GM19452 (cell line): ENCODE measurements around the gene DLGAP3.
"Not testable (repeated sequence)": the region's sequence is repeated elsewhere in the genome, so short reads cannot be mapped to it uniquely, and the experiment has no call there.

Experiments
- ATAC-seq: cut with Tn5 transposase; IDR thresholded peaks from one replicate; pipeline ENCODE4 v1.9.1; 2021; ENCODE audit not compliant: unreplicated experiment

DLGAP3 gene

GRCh38 chr1:34929497-34929852 lies at the start of gene DLGAP3:
Gene DLGAP3 (minus strand): TSS chr1:34929650. CDS start chr1:34905383, 24,267 bp downstream.
- ATAC-seq: no peak

DNA sequence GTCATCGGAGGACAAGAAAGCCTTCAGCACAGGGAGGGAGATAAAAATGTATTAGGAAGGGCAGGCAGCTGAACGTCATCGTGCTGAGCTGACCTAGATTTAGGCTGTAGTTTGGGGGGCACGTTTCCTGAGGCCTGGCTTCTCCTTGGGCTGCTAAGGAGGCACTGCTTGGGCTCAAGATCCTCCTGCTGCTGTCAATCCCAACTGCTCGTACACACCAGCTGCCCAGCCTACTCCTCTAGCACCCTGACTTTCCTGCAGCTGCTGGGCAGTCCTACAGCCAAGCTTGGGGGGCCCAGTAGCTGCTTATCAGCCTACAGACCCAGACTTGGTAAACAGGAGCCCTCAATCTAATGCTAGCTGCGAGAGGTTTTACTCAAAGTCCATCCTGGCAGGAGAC lies 49.5 kb upstream of the DLGAP3 start:
- no peak for ATAC-seq

DNA sequence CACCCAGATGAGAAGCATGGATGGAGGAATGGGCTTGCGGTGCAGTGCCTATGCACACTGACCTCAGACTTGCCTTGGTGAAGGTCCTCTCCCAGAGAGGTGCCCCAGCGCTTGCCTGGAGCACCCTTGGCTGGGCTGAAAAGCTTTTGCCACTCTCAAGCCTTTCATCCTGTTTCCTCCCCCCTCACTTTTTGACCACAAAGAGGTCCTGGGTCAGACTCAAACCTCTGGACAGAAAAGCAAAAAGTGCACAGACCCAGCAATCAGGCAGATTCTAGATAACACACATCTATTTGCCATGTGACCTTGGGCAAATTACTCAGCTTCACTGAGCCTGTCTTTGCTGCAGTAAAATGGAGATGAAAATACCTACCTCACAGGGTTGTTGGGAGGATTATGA lies 48.4 kb upstream of the DLGAP3 start:
- ATAC-seq: no peak

DNA sequence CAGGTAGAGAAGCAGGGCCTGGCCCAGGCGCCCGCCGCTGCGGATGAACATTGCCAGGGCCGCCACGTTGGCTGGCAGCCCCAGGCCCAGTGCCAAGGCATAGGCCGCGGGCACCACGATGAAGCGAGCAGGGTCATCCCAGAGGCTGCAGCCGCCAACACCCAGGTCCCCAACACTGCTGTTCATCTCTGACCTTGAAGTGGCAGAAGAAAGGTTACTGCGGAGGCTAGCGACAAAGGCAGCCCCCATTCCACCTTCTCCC lies 47.7 kb upstream of the DLGAP3 start:
- no peak for ATAC-seq

- ATAC-seq: no peak
Measured at GRCh38 chr1:34976384-34977209, 47.1 kb upstream of the DLGAP3 start.

GRCh38 chr1:34975771-34976170 lies 46.3 kb upstream of the DLGAP3 start:
- ATAC-seq: no peak

GRCh38 chr1:34975338-34975737 lies 45.9 kb upstream of the DLGAP3 start:
- ATAC-seq: no peak

DNA sequence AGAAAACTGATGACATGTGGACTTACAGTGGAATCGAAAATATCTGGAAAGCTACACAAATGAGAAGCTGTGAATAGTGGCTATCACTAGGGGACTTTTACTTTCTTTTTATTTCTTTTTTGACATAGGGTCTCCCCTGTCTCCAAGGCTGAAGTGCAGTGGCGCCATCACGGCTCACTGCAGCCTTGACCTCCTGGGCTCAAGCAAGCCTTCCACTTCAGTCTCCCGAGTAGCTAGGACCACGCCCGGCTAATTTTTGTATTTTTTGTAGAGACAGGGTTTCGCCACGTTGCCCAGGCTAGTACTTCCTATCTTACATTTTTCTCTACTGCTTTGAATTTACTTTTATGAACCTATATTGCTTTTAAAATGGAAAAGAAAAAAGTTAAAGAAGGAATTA lies 45.2 kb upstream of the DLGAP3 start:
- ATAC-seq: no peak

DNA sequence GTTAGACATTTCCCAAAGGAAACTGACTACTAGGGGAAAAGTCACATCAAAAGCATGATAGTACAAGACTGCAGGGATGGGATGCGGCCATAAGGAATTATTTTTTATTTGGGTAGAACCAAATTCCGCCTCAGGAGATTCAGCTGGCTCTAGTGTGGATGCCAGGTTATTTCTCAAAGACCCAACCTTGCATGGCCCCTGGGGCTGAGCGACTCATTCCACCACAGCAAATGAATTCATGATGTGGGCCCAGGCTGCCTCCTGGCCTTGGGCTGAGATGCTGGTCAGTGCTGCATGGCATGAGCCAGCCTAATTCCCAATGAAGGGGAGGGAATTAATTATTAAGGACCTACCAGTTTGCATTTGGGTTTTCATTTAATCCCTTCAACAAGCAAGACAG lies 43.9 kb upstream of the DLGAP3 start:
- no peak for ATAC-seq

DNA sequence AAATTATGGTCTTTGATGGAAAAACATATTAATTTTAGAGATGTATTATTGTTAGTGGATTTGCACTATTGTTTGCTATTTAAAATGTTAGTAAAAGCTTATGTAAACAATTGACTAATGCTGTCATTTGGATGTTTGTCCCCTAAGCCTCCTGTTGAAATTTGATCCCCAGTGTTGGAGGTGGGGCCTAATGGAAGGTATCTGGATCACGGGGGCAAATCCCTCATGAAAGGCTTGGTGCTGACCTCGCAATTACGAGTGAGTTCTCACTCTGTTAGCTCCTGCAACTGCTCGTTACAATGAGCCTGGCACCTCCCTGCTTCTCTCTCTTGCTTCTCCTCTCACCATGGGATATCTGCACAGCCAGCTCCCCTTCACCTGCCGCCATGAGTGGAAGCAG lies 41.4 kb upstream of the DLGAP3 start:
- ATAC-seq: no peak

GRCh38 chr1:34970220-34970735 lies 40.8 kb upstream of the DLGAP3 start:
- no peak for ATAC-seq

GRCh38 chr1:34968297-34968696 lies 38.8 kb upstream of the DLGAP3 start:
- not testable (repeated sequence) for ATAC-seq

GRCh38 chr1:34967672-34968071 lies 38.2 kb upstream of the DLGAP3 start:
- ATAC-seq: not testable (repeated sequence)

GRCh38 chr1:34965597-34965996 lies 36.1 kb upstream of the DLGAP3 start:
- no peak for ATAC-seq

- ATAC-seq: no peak
Measured at GRCh38 chr1:34950428-34950827, 21.0 kb upstream of the DLGAP3 start.

DNA sequence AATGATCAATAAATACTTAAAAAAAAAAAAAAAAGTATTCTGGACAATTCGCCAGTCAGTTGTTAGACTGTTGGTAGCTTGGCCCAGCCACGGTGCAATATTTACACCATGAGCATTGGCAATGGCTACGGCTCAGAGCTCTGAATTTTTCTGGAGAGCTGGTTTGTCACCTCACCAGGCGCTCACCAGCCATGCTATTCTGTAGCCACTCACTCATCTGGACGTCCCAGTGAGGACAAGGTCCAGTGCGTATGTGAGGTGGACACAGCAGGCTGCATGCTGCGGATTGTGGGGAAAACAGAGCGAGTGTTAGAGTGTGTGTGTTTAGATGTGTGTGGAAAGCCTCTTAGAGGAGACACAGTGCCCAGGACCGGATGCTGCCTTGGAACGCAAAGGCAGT lies 19.3 kb upstream of the DLGAP3 start:
- ATAC-seq: not testable (repeated sequence)

DNA sequence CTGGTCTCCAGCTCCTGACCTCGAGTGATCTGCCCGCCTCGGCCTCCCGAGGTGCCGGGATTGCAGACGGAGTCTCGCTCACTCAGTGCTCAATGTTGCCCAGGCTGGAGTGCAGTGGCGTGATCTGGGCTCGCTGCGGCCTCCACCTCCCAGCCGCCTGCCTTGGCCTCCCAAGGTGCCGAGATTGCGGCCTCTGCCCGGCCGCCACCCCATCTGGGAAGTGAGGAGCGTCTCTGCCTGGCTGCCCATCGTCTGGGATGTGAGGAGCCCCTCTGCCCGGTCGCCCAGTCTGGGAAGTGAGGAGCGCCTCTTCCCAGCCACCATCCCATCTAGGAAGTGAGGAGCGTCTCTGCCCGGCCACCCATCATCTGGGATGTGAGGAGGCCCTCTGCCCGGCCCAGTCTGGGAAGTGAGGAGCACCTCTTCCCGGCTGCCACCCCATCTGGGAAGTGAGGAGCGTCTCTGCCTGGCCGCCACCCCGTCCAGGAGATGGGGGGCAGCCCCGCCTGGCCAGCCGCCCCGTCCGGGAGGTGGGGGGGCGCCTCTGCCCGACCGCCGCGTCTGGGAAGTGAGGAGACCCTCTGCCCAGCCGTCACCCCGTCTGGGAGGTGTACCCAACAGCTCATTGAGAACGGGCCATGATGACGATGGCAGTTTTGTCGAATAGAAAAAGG lies 18.3 kb upstream of the DLGAP3 start:
- not testable (repeated sequence) for ATAC-seq

DNA sequence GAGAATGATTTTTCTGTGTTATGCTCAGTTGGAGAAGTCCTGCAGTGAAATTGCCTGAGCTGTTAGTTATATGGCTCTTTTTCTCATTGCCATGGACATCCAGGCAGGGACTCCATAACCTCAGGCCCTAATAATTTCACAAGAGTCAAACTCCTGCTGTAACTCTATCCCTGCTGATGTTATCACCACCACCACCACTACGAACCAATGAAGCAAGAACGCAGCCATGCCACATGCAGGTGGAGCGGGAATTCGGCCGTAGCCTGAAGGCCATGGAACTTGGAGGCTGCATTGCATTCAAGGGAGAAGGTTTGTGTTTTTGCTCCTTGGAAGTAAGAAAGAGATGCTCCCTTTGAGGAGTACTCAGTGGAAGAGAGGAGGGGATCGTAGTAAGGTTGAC lies 16.8 kb upstream of the DLGAP3 start:
- no peak for ATAC-seq

DNA sequence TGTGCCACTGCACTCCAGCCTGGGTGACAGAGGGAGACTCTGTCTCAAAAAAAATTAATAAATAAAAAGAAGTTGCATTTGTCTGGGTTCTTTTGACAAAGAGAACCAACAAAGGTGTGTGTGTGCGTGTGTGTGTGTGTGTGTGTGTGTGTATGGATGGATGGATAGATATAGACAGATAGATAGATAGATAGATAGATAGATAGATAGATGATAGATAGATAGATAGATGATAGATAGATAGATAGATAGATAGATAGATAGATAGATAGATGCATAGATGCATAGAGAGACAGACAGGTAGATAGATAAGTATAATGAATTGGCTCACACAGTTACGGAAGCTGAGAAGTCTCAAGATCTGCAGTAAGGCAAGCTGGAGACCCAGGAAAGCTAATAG lies 12.3 kb upstream of the DLGAP3 start:
- not testable (repeated sequence) for ATAC-seq

GRCh38 chr1:34930702-34931071 lies 1.2 kb upstream of the DLGAP3 start:
- no peak for ATAC-seq

DNA sequence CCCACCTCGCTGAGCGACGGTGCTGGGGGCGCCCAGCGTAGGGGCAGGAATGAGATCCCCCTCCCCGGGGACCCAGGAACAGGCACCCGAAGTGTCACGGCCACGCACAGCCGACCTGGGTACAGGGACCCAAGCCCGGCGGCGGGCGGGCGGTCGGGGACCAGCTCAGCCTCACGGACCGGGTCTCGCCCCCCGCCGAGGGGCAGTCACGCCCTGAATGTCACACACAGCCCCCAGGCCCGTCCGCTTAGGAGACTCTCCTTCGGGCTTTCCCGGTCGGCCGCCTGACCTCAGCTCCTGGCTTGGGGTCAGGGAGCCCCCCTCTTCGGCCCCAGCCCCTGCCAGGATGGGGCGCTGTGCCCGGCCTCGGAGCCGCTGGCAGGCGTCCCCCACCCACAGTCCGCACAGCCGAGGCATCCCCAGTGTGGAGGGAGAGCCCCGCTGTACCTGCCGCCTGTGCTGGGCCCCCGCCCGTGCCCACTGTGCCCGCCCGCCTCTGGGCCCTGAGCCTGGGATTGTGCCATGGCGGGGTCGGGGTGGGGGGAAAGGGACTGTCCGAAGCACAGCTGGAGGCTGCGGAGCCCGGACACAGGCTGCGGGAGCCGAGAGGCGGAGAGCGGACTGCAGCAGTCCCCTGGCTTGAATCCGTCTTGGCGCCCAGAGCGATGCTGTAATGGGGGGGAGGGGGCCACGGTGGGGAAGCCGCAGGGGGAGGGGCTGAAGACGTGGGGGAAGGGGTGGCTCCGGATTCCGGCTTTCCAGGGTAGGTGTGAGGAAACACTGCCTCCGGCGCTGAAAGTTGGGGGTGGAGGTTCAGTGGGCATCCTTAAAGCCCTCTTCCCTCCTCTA lies 627 bp upstream of the DLGAP3 start:
- no peak for ATAC-seq
